Measurements from ENCODE around the gene C6orf89. TPM values are rescaled to one million over a fixed set of nuclear protein-coding genes. Genes with fewer than 3 reads are reported as not detected.
A peak's percentile ranks its signal among the peaks of the same experiment; 100 is the strongest.

The C6orf89 gene
- total and polyA plus RNA-seq, 2 experiments from 2014 or later = 73.8 to 84.0 TPM

GRCh38 chr6:36884610-36885009, 1.1 kb upstream of the C6orf89 start:
- Histone ChIP-seq H3K9ac (no peak overlapping the region), H3F3A (ENCODE audit: insufficient read depth) (no peaks in the 10 kb centered on the region), H3K36me3 (ENCODE audit: low read depth) (no peaks in the 10 kb centered on the region), H2AFZ (peak overlapping the region; percentile 100), H3K79me2 (ENCODE audit: insufficient read depth) (peaks cover 41% of the 10 kb centered on the region), H3K27me3 (replicated peaks; ENCODE audit: insufficient read depth) (no peaks in the 10 kb centered on the region), H3K4me2 (ENCODE audit: unreplicated experiment) (no peak overlapping the region), H3K27ac (no peak overlapping the region), H3K4me1 (ENCODE audit: insufficient read depth) (peaks cover 17% of the 10 kb centered on the region; the same call in 1 of the 2 replicates), H3K9me3 (ENCODE audit: low read depth) (no peaks in the 10 kb centered on the region), H3K9me2 (ENCODE audit: insufficient read depth) (no peaks in the 10 kb centered on the region), H4K20me1 (ENCODE audit: insufficient read depth) (no peaks in the 10 kb centered on the region), H3K4me3 (no peak overlapping the region)
- WGBS, 2 experiments (ENCODE audit: low coverage in 1 of 2, low lambda C conversion rate in 2 of 2, missing lambda C conversion rate in 2 of 2) = 97 to 100% methylated on average over 3 of the region's 3 CpGs
- TF ChIP-seq EZH2 (IDR thresholded peaks at IDR 0.05; ENCODE audit: insufficient read depth, poor library complexity, severe bottlenecking) (no peak), EZH2phosphoT487 (IDR thresholded peaks at IDR 0.05; ENCODE audit: insufficient read depth, low read depth) (no peak)
- in situ Hi-C loops (cut with MboI) = loop anchor here (25.0 kb wide), 1 partner anchor 328 kb away; no protein-coding TSS in a partner anchor
- DNase-seq = no peak

DNA sequence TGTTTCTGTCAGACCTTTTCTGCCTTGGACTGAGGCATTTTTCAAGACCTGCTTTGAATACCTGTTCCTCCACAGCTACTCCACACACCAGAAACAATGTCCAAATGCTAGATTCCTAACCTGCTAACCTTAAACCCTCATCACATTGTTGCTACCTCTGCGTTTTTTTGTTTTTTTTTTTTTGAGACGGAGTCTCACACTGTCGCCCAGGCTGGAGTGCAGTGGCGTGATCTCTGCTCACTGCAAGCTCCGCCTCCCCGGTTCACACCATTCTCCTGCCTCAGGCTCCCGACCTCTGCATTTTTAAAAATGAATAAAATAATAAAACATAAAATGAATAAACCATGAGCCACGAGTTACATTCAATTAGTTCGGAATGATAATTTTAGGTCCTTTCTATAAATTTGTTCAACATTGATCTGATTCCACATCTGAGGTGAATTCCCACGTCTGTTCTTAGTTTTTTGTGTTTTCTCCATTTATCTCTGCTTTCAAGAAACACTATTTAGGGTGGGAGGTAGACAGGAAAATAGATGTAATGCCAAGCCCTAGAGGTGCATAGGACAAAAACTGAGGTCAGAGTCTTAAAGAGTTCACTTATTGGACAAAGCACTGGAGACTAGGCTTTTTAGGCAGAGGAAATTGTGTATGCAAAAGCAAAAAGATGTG, 1.3 kb downstream of the C6orf89 start:
- no peaks in the 10 kb centered on the region for H3K9me3 ChIP-seq (ENCODE audit: low read depth)
- peaks cover 17% of the 10 kb centered on the region; the same call in 1 of the 2 replicates for H3K4me1 ChIP-seq (ENCODE audit: insufficient read depth)
- in situ Hi-C loops (cut with MboI) = loop anchor here (25.0 kb wide), 1 partner anchor 325 kb away; no protein-coding TSS in a partner anchor
- H3K9ac ChIP-seq = peak overlapping the region; percentile 96
- no peak for TF ChIP-seq EZH2phosphoT487 (IDR thresholded peaks at IDR 0.05; ENCODE audit: insufficient read depth, low read depth)
- no peak for TF ChIP-seq EZH2 (IDR thresholded peaks at IDR 0.05; ENCODE audit: insufficient read depth, poor library complexity, severe bottlenecking)
- H2AFZ ChIP-seq = 0 out of 2 replicates have a peak overlapping the region, but pooled peaks have one; percentile 100
- H3K27me3 ChIP-seq (replicated peaks; ENCODE audit: insufficient read depth) = no peaks in the 10 kb centered on the region
- no peaks in the 10 kb centered on the region for H4K20me1 ChIP-seq (ENCODE audit: insufficient read depth)
- 0 out of 2 replicates have a peak overlapping the region, but pooled peaks have one; percentile 71 for H3K27ac ChIP-seq
- H3K9me2 ChIP-seq (ENCODE audit: insufficient read depth) = no peaks in the 10 kb centered on the region
- peak overlapping the region; percentile 99 for H3K4me3 ChIP-seq
- H3K79me2 ChIP-seq (ENCODE audit: insufficient read depth) = peaks cover 66% of the 10 kb centered on the region
- H3F3A ChIP-seq (ENCODE audit: insufficient read depth) = no peaks in the 10 kb centered on the region
- peak overlapping the region; percentile 88 for H3K4me2 ChIP-seq (ENCODE audit: unreplicated experiment)
- WGBS, 2 experiments (ENCODE audit: low coverage in 1 of 2, low lambda C conversion rate in 2 of 2, missing lambda C conversion rate in 2 of 2) = 53 to 56% methylated on average over 10 of the region's 10 CpGs
- DNase-seq = no peak
- H3K36me3 ChIP-seq (ENCODE audit: low read depth) = no peaks in the 10 kb centered on the region

DNA sequence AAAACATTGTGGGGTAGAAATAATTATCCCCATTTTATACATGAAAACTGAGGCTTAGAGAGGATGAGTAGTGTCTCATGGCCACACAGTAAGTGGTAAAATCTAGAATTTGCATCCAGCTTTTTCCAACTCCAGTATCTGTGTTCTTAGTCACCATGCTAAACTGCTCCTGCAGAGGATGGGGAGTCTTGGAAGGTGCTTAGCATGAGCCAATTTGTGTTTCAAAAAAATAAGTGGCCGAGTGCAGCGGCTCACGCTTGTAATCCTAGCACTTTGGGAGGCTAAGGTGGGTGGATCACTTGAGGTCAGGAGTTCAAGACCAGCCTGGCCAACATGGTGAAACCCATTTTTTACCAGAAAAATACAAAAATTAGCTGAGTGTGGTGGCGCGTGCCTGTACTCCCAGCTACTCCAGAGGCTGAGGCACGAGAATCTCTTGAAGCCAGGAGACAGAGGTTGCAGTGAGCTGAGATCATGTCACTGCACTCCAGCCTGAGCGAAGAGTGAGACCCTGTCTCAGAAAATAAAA, 2.4 kb downstream of the C6orf89 start:
- peaks cover 77% of the 10 kb centered on the region for H3K79me2 ChIP-seq (ENCODE audit: insufficient read depth)
- in situ Hi-C loops (cut with MboI) = loop anchor here (25.0 kb wide), 1 partner anchor 324 kb away; no protein-coding TSS in a partner anchor
- no peaks in the 10 kb centered on the region for H4K20me1 ChIP-seq (ENCODE audit: insufficient read depth)

GRCh38 chr6:36888654-36889481, 3.1 kb downstream of the C6orf89 start:
- in situ Hi-C loops (cut with MboI) = loop anchor here (25.0 kb wide), 1 partner anchor 323 kb away; no protein-coding TSS in a partner anchor
- Histone ChIP-seq H3F3A (ENCODE audit: insufficient read depth) (no peaks in the 10 kb centered on the region), H3K9me3 (ENCODE audit: low read depth) (no peaks in the 10 kb centered on the region), H3K4me1 (ENCODE audit: insufficient read depth) (peaks cover 17% of the 10 kb centered on the region; the same call in 1 of the 2 replicates), H3K4me3 (no peak overlapping the region), H3K27ac (no peak overlapping the region), H3K36me3 (ENCODE audit: low read depth) (no peaks in the 10 kb centered on the region), H3K27me3 (replicated peaks; ENCODE audit: insufficient read depth) (no peaks in the 10 kb centered on the region), H4K20me1 (ENCODE audit: insufficient read depth) (no peaks in the 10 kb centered on the region), H3K4me2 (ENCODE audit: unreplicated experiment) (no peak overlapping the region), H3K79me2 (ENCODE audit: insufficient read depth) (peaks cover 84% of the 10 kb centered on the region), H2AFZ (no peak overlapping the region), H3K9me2 (ENCODE audit: insufficient read depth) (no peaks in the 10 kb centered on the region), H3K9ac (no peak overlapping the region)
- TF ChIP-seq EZH2phosphoT487 (IDR thresholded peaks at IDR 0.05; ENCODE audit: insufficient read depth, low read depth) (no peak), EZH2 (IDR thresholded peaks at IDR 0.05; ENCODE audit: insufficient read depth, poor library complexity, severe bottlenecking) (no peak)
- no peak for DNase-seq
- WGBS, 2 experiments (ENCODE audit: low coverage in 1 of 2, low lambda C conversion rate in 2 of 2, missing lambda C conversion rate in 2 of 2) = 75 to 84% methylated on average over 6 of the region's 6 CpGs

More for the DNA sequence above, 2.4 kb downstream of the C6orf89 start:
- H3K4me2 ChIP-seq (ENCODE audit: unreplicated experiment) = no peak overlapping the region
- no peak for DNase-seq
- no peaks in the 10 kb centered on the region for H3K9me3 ChIP-seq (ENCODE audit: low read depth)
- TF ChIP-seq EZH2phosphoT487 (IDR thresholded peaks at IDR 0.05; ENCODE audit: insufficient read depth, low read depth) (no peak), EZH2 (IDR thresholded peaks at IDR 0.05; ENCODE audit: insufficient read depth, poor library complexity, severe bottlenecking) (no peak)
- H3F3A ChIP-seq (ENCODE audit: insufficient read depth) = no peaks in the 10 kb centered on the region
- H2AFZ ChIP-seq = no peak overlapping the region
- H3K9ac ChIP-seq = no peak overlapping the region
- H3K4me3 ChIP-seq = no peak overlapping the region
- H3K27me3 ChIP-seq (replicated peaks; ENCODE audit: insufficient read depth) = no peaks in the 10 kb centered on the region
- no peak overlapping the region for H3K27ac ChIP-seq
- no peaks in the 10 kb centered on the region for H3K36me3 ChIP-seq (ENCODE audit: low read depth)
- no peaks in the 10 kb centered on the region for H3K9me2 ChIP-seq (ENCODE audit: insufficient read depth)
- peaks cover 17% of the 10 kb centered on the region; the same call in 1 of the 2 replicates for H3K4me1 ChIP-seq (ENCODE audit: insufficient read depth)
- 98% methylated on average over 7 of the region's 7 CpGs for WGBS, 2 experiments (ENCODE audit: low coverage in 1 of 2, low lambda C conversion rate in 2 of 2, missing lambda C conversion rate in 2 of 2)
